Fibroblast of the conjunctiva (primary cell): ENCODE data around the gene RNF130.
"Not testable (repeated sequence)": the region's sequence is repeated elsewhere in the genome, so short reads cannot be mapped to it uniquely, and the experiment has no call there.

ENCODE experiments used
- DNase-seq: peaks from one replicate; pipeline ENCODE4 v3.0.0-alpha.2; 2010; ENCODE audit warnings: low read depth

The RNF130 gene

DNA sequence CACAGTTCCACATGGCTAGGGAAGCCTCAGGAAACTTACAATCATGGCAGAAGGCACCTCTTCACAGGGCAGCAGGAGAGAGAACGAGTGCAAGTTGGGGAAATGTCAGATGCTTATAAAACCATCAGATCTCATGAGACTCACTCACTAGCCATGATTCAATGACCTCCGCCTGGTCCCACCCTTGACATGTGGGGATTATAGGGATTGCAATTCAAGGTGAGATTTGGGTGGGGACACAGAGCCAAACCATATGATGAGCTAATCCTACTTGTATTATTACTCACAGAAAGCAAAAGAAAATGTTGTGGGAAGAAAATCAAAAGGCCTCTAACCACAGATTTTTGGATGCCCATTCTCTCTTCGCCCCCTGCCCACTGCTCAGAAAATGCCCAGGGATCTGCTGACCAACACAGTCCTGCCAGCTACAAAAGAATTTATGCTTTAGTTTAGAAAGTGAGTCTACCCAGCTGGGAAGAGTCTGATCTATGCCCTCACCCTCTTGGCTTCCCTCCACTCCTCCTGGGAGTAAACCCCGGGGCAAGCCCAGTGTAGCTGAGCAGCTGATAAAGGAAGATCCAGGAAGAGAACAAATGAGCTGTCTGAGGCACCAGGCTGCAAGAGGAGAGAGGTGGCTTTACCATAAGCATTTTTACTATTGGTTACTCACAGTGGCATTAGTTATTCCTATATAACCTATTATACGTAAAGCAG lies 53.1 kb downstream of the RNF130 start:
- DNase-seq, result no peak

DNA sequence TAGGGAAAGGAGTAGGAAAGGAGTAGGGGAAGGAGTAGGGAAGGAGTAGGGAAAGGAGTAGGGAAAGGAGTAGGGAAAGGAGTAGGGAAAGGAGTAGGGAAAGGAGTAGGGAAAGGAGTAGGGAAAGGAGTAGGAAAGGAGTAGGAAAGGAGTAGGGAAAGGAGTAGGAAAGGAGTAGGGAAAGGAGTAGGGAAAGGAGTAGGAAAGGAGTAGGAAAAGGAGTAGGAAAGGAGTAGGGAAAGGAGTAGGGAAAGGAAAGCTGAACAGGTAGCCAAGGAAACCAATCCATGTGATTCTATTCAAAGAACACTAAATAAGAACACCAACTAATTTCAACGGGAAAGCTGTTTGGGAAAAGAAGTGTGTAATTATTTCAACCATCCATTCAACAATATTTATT lies 56.0 kb downstream of the RNF130 start:
- DNase-seq, result not testable (repeated sequence)

DNA sequence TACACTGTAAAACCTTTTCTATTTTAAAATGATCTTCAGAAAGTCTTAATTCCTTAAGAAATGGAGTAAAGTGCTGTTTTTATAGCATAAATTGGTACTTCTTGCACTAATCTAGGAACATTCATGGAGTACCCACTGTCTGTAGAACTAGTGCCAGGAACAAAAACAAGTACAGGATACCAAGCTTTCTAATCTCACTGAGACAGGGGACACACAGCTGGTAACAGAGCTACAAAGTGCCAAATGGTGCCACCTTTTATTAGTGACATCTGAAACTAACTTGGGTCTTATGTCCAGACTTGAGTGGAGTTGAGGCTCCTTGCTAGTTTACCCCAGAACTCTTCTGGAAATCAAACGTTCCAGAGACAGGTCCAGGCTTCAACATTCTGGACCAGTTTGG lies 57.9 kb downstream of the RNF130 start:
- no peak for DNase-seq

DNA sequence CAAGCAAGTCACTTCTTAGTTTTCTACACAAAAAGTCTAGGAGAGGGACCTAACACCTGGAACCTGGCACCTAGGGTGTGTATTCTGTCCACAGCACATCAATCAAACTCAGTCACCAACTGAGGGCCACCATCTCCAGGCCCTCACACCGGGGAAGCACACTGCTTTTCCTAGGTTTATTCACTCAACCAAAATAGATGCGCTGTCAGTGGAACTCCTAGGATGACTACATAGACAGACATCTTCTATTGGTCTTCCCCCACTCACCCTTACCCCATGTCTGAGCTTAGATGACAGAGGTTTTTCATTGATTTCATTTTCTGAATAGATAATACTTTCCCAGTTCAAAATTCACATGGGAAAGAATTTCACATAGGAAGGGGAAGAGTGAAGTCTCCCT lies 59.2 kb downstream of the RNF130 start:
- DNase-seq, result no peak

DNA sequence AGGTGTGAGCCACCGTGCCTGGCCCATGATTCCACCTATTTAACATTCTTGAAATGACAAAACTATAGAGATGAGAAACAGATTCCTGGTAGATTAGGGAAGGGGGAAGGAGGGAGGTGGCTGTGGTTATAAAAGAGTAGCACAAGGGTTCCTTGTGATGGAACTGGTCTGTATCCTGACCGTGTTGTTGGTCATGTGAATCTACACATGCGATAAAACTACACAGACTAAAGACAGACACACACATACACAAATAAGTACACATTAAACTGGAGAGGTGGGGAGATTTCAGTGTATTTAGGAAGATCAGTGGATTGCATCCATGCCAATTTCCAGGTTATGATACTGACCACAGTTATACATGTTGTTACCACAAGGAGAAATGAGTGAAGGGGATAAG lies 60.9 kb downstream of the RNF130 start:
- DNase-seq, result no peak

DNA sequence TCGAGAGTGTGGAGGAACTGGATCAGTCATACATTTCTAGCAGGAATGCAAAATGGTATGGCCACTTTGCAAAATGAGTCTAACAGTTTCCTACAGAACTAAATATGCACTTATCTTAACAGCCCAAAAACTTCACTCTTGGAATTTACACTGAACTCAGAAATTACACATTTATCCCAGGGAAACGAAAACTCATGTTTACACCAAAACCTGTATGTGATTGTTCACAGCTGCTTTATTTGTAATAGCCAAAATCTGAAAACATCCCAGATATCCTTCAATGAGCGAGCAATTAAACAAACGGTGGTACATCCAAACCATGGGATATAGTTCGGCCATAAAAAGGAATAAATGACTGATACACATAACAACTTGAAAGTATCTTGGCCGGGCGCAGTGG lies 62.0 kb downstream of the RNF130 start:
- no peak for DNase-seq

DNA sequence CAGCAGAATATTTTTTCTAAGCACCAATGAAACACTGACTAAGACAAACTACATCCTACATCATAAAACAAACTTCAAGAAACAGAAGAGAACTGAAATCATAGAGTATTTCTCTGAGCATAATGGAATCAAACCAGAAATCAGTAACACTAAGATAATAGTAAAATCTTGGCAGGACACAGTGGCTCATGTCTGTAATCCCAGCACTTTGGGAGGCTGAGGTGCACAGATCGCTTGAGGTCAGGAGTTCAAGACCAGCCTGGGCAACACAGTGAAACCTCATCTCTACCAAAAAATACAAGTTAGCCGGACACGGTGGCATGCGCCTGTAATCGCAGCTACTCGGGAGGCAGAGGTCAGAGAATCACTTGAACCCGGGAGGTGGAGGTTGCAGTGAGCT lies 63.1 kb downstream of the RNF130 start:
- DNase-seq, result no peak

DNA sequence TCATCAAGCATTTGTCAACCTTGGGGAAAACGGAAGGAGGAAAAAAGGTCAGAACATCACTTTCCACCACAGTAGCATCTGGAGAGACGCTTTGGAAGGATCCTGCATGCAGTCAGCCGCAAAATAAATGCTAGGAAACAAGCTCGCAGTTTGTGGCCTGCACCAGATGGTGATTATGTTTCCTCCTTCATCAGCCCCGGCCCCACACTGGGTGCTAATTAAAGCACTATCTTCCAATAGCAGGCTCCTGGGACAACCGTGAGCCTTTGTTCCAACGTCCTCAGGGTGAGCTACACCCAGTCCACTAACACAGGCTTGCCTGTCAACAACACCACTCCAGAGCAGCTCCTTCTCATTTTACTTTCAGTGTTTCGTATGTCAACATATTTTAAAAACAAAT lies 64.0 kb downstream of the RNF130 start:
- DNase-seq, result no peak

DNA sequence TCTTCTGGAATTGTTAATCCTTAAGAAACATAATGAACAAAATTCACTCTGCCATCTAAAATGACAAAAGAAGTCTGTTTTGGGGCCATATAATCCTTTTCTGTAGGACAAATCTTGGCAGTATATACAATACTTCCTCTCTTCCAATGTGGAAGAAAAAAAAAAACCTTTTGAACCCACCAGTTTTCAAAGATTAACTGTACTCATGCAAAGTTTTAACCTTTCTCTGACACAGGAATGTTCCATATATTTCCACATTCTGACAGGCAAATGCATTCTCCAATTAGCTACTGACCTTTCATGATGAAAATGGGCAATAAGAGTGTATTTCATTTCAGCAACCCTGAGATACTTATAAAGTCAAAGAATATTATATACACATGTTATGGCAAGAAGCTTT lies 65.4 kb downstream of the RNF130 start:
- no peak for DNase-seq

DNA sequence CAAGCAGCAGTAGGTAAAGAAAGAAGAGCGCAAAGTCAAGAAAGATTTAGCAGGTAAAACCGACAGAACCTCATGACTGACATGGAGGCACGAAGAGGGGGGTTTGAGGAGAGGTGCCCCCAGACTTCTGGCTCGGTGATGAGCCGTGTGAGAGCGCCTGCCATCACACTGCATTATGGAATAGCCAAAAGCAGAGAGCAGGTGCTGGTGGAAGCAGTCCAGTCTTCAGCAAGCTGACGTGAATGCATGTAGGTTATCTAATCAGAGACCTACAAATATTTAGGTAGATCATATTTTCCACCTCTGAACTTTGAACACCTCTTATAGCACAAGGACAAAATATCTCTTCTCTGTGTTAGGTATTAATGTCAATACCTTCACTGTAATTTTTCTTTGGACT lies 68.4 kb downstream of the RNF130 start:
- no peak for DNase-seq

DNA sequence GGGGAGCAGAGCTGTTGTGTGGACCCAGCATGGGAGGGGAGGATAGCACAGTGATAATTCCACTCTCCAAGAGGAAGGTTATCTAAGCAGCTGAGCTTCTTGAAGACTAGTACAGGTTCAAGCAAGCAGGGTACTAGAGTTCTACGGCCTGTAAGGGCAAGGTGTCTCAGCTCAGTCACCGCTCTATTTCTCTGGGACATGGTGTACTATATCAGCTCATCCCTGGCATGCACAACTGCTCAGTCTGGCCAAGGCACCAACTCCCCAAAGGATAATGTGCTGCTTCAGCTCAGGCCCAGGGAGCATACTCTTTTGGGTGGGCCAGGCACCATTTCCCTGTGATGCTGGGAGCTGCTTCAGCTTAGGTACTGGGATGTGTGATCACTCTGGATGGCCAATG lies 69.8 kb downstream of the RNF130 start:
- no peak for DNase-seq

DNA sequence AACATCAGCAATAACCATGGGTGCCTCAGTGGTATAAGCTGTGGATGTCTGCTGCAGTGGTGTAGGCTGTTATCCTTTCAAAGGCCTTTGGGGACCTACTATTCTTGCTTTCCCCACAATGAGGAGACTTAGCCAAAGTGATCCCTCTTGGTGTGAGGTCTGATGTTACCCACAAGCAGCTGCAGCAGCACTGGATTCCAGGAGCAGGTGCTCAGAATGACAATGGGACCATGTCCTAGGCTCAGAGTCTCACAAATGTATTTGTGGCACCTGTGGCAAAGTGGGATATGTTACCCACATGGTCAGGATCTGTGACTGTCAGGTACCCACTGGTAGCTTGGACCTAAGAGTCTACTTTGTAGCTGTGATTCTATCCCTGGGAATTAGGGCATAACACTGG lies 70.4 kb downstream of the RNF130 start:
- DNase-seq, result no peak

DNA sequence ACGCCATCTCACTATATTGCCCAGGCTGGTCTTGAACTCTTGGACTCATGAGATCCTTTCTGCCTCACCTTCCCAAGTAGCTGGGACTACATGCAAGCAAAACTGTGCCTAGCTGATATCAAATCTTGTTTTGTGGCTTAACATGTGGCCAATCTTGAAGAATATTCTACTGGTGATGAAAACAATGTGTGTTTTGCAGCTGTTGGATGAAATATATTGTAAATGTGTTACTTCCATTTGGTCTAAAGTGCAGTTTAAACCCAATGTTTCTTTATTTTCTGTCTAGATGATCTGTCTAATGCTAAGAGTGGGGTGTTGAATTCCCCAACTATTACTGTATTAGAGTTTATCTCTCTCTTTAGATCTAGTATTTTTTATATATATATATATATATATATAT lies 73.1 kb downstream of the RNF130 start:
- no peak for DNase-seq

DNA sequence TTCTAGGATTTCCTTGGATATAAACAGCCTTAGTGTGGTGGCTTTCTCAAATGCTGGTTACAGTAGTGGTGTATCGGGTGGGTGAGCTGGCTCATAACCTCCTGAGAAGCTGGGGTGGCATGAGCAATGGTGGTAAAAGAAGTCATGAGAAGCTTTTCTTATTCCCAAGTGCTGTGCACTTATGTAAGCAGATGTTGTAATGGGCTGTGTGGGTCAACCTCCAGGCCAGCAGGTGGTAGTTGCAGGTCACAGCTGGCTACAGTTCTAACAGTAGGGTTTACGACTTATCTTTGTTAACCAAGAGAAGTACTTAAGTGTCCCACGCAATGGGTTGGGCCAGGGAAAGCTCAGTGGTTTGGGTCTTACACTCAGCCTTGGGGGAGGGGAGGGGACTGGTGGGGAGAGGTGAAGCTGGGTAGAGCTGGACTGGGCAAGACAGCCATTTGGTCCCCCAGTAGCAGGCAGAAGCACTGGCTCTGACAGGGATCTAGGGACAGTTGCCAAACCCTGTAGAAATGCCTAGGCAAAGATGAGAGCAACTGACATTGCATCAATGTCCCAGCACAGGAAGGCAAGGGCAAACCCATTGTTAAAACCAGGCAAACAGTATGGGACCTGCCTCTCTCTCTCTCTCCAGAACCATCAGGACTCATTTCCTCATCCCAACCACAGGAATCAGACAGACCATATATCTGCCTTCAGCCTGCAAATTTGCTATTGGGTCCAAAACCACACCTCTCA lies 76.8 kb downstream of the RNF130 start:
- DNase-seq, result no peak

DNA sequence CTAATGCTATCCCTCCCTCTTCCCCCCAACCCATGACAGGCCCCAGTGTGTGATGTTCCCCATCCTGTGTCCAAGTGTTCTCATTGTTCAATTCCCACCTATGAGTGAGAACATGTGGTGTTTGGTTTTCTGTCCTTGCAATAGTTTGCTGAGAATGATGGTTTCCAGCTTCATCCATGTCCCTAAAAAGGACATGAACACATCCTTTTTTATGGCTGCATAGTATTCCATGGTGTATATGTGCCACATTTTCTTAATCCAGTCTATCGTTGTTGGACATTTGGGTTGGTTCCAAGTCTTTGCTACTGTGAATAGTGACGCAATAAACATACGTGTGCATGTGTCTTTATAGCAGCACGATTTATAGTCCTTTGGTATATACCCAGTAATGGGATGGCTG lies 78.7 kb downstream of the RNF130 start:
- not testable (repeated sequence) for DNase-seq

DNA sequence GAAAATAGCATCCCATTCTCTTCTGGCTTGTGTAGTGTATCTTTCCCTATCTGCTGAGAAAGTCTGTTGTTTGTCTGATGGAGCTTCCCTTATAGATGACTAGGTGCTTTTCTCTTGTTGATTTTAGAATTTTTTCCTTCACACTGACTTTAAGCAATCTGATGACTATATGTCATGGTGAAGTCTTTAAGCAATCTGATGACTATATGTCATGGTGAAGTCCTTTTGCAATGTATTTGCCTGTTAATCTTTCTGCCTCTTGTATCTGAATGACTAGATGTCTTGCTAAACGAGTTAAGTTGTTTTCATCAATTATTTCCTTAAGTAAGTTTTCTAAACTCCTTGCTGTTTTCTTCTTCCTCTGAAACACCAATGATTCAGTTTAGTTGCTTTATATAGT lies 80.5 kb downstream of the RNF130 start:
- DNase-seq, result no peak

DNA sequence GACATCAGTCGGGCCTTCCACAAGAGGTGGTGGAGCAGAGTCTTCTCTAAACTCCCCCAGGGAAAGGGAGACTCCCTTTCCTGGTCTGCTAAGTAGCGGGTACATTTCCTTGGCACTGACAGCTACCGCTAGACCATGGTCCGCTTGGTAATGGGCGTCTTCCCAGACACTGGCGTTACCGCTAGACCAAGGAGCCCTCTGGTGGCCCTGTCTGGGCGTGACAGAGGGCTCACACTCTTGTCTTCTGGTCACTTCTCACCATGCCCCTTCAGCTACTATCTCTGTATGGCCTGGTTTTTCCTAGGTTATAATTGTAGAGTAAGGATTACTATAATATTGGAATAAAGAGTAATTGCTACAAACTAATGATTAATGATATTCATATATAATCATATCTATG lies 81.0 kb downstream of the RNF130 start:
- not testable (repeated sequence) for DNase-seq

DNA sequence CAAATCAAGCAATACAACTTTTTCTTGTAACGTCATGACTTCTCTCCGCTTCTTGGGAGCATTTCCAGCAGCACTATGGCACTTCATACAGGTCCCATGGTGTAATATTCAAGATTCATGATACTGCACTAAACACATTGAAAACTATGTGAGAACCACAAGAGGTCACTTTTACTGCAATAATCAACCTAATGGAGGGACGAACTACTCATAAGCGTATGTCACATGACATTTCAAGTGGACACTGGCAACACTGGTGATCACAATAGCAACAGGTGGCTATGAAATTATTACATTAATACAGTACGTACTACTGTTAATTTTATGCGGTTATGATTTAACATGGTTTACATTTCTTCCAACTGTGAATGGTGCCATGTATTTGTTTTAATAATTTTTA lies 85.2 kb downstream of the RNF130 start:
- DNase-seq, result no peak

DNA sequence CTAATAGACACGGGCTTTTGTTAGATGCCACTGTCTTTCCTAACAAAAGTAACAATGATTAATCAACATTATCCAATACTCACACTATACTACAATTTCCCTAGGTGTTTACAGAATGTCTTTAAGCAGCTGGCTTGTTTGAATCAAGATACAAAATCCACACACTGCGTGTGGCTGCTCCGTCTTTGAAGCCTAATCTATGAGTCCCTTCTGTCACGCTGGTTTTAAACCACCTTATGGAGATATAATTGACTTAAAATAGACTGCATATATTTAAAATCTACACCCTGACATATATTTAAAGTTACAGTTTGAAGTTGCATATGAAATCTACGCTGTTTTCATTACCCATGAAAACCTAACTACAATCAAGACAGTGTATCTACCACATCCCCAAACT lies 89.9 kb downstream of the RNF130 start:
- no peak for DNase-seq

DNA sequence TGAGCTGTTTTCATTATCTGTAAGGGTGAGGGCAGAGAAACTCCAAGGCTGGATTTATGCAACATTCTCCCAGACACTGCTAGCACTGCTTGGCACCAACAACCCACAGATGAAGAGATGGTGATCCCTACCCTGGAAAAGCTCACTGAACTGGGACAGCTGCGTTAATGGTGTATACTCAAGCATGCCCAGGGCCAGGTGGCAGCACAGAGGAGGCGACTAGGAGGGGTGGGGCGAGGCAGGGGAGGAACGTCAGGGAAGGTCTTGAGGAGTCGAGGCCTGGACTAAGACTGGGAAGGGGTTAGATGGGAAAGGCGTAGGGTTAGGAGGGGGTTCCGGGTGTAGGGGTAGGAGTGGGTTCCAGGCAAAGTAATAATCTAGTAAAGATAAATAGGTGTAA lies 90.8 kb downstream of the RNF130 start:
- no peak for DNase-seq

DNA sequence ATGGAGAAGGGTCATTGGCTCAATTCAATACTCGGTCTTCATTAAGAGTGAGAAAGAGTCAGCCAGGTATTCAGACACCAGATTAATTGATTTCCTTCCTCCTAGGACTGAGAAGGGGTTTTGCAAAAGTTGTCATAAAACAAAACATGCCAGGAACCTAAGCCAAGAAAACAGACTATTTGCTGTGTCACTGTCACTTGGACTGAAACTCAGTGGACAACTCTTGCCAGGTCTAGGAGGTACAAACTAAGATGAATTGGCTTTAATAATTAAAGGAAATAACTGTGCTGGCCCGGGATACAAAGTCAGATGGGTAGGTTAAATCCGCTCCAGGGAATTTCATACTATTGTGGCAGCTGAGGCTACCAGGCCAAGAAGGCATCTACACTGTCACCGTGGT lies 92.8 kb downstream of the RNF130 start:
- DNase-seq, result no peak

DNA sequence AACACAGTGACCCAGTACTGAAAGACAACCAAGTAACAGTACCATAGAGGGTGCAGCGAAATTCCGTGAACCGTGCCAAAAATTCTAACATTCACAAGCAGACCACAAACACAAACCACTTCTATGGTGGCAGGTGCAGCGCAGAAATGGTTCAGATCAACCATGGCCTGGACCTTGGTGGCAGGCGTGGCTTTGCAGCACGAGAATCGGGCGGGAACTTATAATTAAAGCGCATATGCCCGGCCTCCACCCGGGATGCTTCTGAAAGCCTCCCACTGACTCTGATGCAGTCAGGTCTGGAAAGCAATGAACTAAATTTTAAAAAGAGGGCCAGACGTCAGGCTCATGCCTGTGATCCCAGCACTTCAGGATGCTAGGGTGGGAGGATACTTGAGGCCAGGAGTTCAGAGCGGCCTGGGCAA lies 95.8 kb downstream of the RNF130 start:
- no peak for DNase-seq

DNA sequence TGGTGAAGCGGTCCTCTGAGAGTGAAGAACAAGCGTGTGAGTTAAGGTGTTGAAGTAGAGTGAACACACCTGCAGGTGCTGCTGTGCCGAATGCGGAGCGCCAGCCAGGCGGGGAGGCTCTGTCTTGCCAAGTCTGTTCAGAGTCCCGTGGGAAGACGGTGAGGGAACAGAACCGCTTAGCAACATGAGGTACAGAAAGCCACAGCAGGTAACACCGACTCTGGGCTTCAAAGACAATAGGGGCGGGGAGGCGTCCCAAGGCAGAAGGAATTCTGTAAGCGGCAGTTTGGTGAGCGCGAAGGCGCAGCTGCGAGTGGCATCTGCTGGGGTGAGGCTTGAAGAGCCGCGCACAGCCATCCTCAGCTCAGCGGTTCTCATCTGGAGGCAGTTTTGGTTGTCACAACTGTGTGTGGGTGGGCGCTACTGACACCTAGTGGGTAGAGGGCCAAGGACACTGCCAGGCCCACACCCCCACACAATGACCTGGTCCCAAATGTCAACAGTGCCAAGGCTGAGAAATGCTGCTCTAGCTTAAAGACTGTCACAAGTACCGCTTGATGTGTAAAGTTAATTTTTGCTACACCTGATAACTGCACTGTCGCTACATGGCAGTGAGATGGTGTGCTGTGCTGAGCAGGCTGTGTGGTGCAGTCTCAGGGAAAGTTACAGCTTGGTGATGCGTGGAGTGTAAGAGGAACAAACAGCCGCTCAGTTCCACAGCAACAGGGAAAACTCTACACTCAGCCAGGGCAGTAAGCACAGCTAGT lies 96.4 kb downstream of the RNF130 start:
- DNase-seq, result no peak
